Measurements from ENCODE around the gene ZNF275. TPM values are rescaled to one million over a fixed set of nuclear protein-coding genes. Genes with fewer than 3 reads are reported as not detected.

The ZNF275 gene
- total and polyA plus RNA-seq, 4 donors = 13.7 to 26.2 (median 18.5) TPM

DNA sequence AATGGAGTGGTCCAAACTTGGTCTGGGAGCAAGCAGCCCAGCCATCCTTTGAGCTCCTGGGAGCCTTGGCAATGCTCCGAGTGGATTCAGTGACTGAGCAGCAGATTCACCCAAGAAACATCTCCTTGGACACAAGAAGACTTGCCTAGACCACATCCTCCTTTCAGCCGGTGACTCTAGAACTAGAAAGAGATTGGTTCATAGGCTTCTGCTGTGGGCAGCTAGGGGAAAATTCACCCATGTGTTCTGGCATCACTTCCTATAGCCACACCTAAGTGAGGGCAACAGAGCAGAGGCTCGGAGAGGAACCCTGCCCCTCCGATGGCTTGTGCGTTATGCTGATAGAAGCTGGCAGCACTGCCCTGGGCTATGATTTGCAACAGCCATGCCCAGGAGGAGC lies 16.0 kb downstream of the ZNF275 start:
- Histone ChIP-seq H3K4me1 (ENCODE audit: control insufficient read depth, insufficient read depth, low read length) (peaks cover 6% of the 10 kb centered on the region), H3K4me3 (ENCODE audit: low read depth, low read length) (no peak overlapping the region), H3K9me3 (ENCODE audit: control insufficient read depth, insufficient read depth, low read length) (peaks cover 1% of the 10 kb centered on the region), H3K27me3 (ENCODE audit: control insufficient read depth, insufficient read depth, low read length) (no peaks in the 10 kb centered on the region), H3K27ac (ENCODE audit: low read depth, low read length) (no peak overlapping the region), H3K36me3 (ENCODE audit: control insufficient read depth, insufficient read depth, low read length) (peaks cover 41% of the 10 kb centered on the region)
- 78% methylated on average over 4 of the region's 5 CpGs for WGBS (ENCODE audit: insufficient coverage)
- no peak for DNase-seq (ENCODE audit: low read depth in 4 of 6, low spot score in 6 of 6)

DNA sequence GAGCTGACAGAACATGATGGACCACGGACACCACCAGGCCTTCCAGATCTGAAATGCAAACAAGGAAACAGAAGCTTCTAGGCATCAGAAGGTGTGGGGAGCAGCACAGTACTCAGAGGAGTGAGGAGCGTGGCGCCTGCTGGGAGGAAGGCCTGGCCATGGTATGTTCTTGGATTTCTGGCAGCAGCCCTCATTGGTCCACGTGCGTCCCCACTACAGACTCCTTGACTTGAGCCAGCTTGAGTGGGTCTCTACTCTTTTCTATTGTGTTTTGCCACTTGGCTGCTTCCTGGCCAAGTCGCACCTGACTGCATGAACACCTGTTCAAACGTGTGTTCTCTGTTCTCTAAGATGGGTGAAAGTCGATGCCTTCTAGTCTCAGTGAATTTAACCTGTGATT lies 18.0 kb downstream of the ZNF275 start:
- WGBS (ENCODE audit: insufficient coverage) = 74% methylated on average over 7 of the region's 8 CpGs
- DNase-seq (ENCODE audit: low read depth in 4 of 6, low spot score in 6 of 6) = no peak
- H3K27ac ChIP-seq (ENCODE audit: low read depth, low read length) = no peak overlapping the region
- no peaks in the 10 kb centered on the region for H3K27me3 ChIP-seq (ENCODE audit: control insufficient read depth, insufficient read depth, low read length)
- H3K4me3 ChIP-seq (ENCODE audit: low read depth, low read length) = no peak overlapping the region
- peaks cover 4% of the 10 kb centered on the region for H3K9me3 ChIP-seq (ENCODE audit: control insufficient read depth, insufficient read depth, low read length)
- H3K4me1 ChIP-seq (ENCODE audit: control insufficient read depth, insufficient read depth, low read length) = peaks cover 6% of the 10 kb centered on the region
- H3K36me3 ChIP-seq (ENCODE audit: control insufficient read depth, insufficient read depth, low read length) = peaks cover 24% of the 10 kb centered on the region

DNA sequence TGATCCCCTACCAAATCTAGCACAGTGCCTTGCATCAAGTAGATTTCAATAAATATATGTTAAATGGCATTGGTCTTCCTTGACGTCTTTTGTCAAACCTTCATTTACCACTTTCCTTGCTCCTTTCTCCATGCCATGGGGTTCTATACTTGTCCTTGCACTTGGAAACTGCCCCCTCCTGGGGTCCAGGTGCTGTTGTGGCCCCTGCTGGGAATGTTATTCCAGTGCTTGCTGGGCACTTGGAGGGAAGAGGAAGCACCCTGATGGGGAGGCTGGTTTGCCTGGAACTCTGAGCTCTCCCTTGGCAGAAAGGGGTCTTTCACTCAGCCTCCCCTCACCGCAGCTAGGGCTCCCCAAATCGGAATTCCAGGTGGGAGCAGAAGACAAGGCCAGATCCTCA lies 18.9 kb downstream of the ZNF275 start:
- Histone ChIP-seq H3K9me3 (ENCODE audit: control insufficient read depth, insufficient read depth, low read length) (peaks cover 5% of the 10 kb centered on the region), H3K4me1 (ENCODE audit: control insufficient read depth, insufficient read depth, low read length) (peaks cover 6% of the 10 kb centered on the region), H3K27ac (ENCODE audit: low read depth, low read length) (no peak overlapping the region), H3K4me3 (ENCODE audit: low read depth, low read length) (no peak overlapping the region), H3K27me3 (ENCODE audit: control insufficient read depth, insufficient read depth, low read length) (no peaks in the 10 kb centered on the region), H3K36me3 (ENCODE audit: control insufficient read depth, insufficient read depth, low read length) (peaks cover 15% of the 10 kb centered on the region)
- 67% methylated on average over 1 of the region's 3 CpGs for WGBS (ENCODE audit: insufficient coverage)
- DNase-seq (ENCODE audit: low read depth in 4 of 6, low spot score in 6 of 6) = no peak

DNA sequence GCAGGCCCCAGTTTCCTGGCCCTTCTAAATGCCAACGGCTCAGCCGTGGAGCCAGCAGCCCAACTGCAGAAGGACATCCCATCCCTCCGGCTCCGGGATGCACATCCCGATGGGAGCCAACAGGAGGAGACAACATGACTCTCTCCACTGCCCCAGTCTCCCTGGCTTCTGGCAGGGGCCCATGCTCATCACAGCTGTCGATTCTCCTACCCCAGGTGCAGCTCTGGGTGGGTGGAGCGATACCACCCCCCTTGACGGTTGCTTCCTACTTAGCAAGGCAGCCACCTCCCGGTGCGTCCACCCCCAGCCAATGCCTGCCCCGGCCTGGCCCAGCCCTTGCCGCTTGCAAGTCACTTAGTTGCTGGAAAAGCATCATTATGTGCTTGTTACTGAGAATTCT lies 19.5 kb downstream of the ZNF275 start:
- Histone ChIP-seq H3K27me3 (ENCODE audit: control insufficient read depth, insufficient read depth, low read length) (no peaks in the 10 kb centered on the region), H3K27ac (ENCODE audit: low read depth, low read length) (no peak overlapping the region), H3K9me3 (ENCODE audit: control insufficient read depth, insufficient read depth, low read length) (peaks cover 4% of the 10 kb centered on the region), H3K4me3 (ENCODE audit: low read depth, low read length) (no peak overlapping the region), H3K36me3 (ENCODE audit: control insufficient read depth, insufficient read depth, low read length) (peaks cover 15% of the 10 kb centered on the region), H3K4me1 (ENCODE audit: control insufficient read depth, insufficient read depth, low read length) (peaks cover 6% of the 10 kb centered on the region)
- no peak for DNase-seq (ENCODE audit: low read depth in 4 of 6, low spot score in 6 of 6)
- 74% methylated on average over 12 of the region's 12 CpGs for WGBS (ENCODE audit: insufficient coverage)

GRCh38 chrX:153357877-153358276 lies 23.9 kb downstream of the ZNF275 start:
- peaks cover 5% of the 10 kb centered on the region for H3K9me3 ChIP-seq (ENCODE audit: control insufficient read depth, insufficient read depth, low read length)
- H3K27me3 ChIP-seq (ENCODE audit: control insufficient read depth, insufficient read depth, low read length) = no peaks in the 10 kb centered on the region
- peaks cover 6% of the 10 kb centered on the region for H3K4me1 ChIP-seq (ENCODE audit: control insufficient read depth, insufficient read depth, low read length)
- no peak overlapping the region for H3K27ac ChIP-seq (ENCODE audit: low read depth, low read length)
- H3K4me3 ChIP-seq (ENCODE audit: low read depth, low read length) = no peak overlapping the region
- no CpG with 5 or more reads among the region's 1 CpG for WGBS (ENCODE audit: insufficient coverage)
- peaks cover 5% of the 10 kb centered on the region for H3K36me3 ChIP-seq (ENCODE audit: control insufficient read depth, insufficient read depth, low read length)
- no peak for DNase-seq (ENCODE audit: low read depth in 4 of 6, low spot score in 6 of 6)

- peaks cover 3% of the 10 kb centered on the region for H3K9me3 ChIP-seq (ENCODE audit: control insufficient read depth, insufficient read depth, low read length)
- H3K4me3 ChIP-seq (ENCODE audit: low read depth, low read length) = no peak overlapping the region
- WGBS (ENCODE audit: insufficient coverage) = no CpG with 5 or more reads among the region's 2 CpGs
- no peaks in the 10 kb centered on the region for H3K36me3 ChIP-seq (ENCODE audit: control insufficient read depth, insufficient read depth, low read length)
- H3K4me1 ChIP-seq (ENCODE audit: control insufficient read depth, insufficient read depth, low read length) = no peaks in the 10 kb centered on the region
- DNase-seq (ENCODE audit: low read depth in 4 of 6, low spot score in 6 of 6) = no peak
- H3K27ac ChIP-seq (ENCODE audit: low read depth, low read length) = no peak overlapping the region
- no peaks in the 10 kb centered on the region for H3K27me3 ChIP-seq (ENCODE audit: control insufficient read depth, insufficient read depth, low read length)
Observed at GRCh38 chrX:153361781-153362397, 27.9 kb downstream of the ZNF275 start.

DNA sequence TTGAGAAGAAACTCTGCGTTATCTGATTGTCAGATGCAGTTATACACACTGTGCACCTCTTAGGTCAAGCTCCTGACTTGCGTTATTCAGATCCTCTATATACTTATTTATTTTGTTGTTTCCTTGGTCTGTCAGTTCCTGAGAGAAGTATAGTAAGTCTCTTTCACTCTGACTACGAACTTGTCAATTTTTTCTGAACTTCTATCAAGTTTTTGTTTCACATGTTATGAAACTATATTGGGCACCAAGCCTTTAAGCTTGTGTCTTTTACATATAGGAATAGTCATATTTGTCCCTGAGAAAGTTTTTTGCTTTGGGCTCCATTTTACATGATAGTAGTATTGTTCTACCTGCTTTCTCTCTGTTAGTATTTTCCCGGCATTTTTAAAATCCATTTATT lies 31.7 kb downstream of the ZNF275 start:
- Histone ChIP-seq H3K27me3 (ENCODE audit: control insufficient read depth, insufficient read depth, low read length) (no peaks in the 10 kb centered on the region), H3K36me3 (ENCODE audit: control insufficient read depth, insufficient read depth, low read length) (no peaks in the 10 kb centered on the region), H3K4me3 (ENCODE audit: low read depth, low read length) (no peak overlapping the region), H3K9me3 (ENCODE audit: control insufficient read depth, insufficient read depth, low read length) (peaks cover 2% of the 10 kb centered on the region), H3K4me1 (ENCODE audit: control insufficient read depth, insufficient read depth, low read length) (no peaks in the 10 kb centered on the region), H3K27ac (ENCODE audit: low read depth, low read length) (no peak overlapping the region)
- WGBS (ENCODE audit: insufficient coverage) = no CpG with 5 or more reads among the region's 4 CpGs
- no peak for DNase-seq (ENCODE audit: low read depth in 4 of 6, low spot score in 6 of 6)

DNA sequence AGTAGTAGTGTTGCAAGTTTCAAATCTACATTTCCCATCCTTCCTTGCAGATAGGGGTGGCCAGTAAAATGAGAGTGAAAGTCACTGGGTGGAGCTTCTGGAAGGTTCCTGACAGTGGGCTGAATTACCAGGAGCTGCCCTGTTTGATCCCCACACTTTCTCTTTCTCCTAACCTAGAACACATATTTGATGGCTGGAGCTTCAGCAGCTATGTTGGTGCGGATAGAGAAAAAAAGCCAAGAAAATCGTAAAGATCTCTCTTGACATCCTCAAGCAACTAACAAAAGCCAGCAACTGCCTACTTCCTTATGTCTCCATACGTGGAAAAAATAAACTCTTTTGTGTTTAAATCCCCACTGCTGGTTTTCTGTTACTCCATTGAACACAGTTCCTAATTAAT lies 32.2 kb downstream of the ZNF275 start:
- H3K27ac ChIP-seq (ENCODE audit: low read depth, low read length) = no peak overlapping the region
- H3K4me1 ChIP-seq (ENCODE audit: control insufficient read depth, insufficient read depth, low read length) = no peaks in the 10 kb centered on the region
- 73% methylated on average over 3 of the region's 3 CpGs for WGBS (ENCODE audit: insufficient coverage)
- no peak overlapping the region for H3K4me3 ChIP-seq (ENCODE audit: low read depth, low read length)
- H3K27me3 ChIP-seq (ENCODE audit: control insufficient read depth, insufficient read depth, low read length) = no peaks in the 10 kb centered on the region
- no peaks in the 10 kb centered on the region for H3K36me3 ChIP-seq (ENCODE audit: control insufficient read depth, insufficient read depth, low read length)
- H3K9me3 ChIP-seq (ENCODE audit: control insufficient read depth, insufficient read depth, low read length) = peaks cover 2% of the 10 kb centered on the region
- no peak for DNase-seq (ENCODE audit: low read depth in 4 of 6, low spot score in 6 of 6)

GRCh38 chrX:153366878-153367538 lies 33.1 kb downstream of the ZNF275 start:
- no CpG with 5 or more reads among the region's 5 CpGs for WGBS (ENCODE audit: insufficient coverage)
- no peak overlapping the region for H3K27ac ChIP-seq (ENCODE audit: low read depth, low read length)
- no peaks in the 10 kb centered on the region for H3K36me3 ChIP-seq (ENCODE audit: control insufficient read depth, insufficient read depth, low read length)
- no peak for DNase-seq (ENCODE audit: low read depth in 4 of 6, low spot score in 6 of 6)
- no peaks in the 10 kb centered on the region for H3K4me1 ChIP-seq (ENCODE audit: control insufficient read depth, insufficient read depth, low read length)
- no peaks in the 10 kb centered on the region for H3K27me3 ChIP-seq (ENCODE audit: control insufficient read depth, insufficient read depth, low read length)
- H3K4me3 ChIP-seq (ENCODE audit: low read depth, low read length) = no peak overlapping the region
- H3K9me3 ChIP-seq (ENCODE audit: control insufficient read depth, insufficient read depth, low read length) = peaks cover 2% of the 10 kb centered on the region
